Astrocyte (in vitro differentiated cells and primary cell): ENCODE measurements around the gene SMC3. TPM values are rescaled to one million over a fixed set of nuclear protein-coding genes. Genes with fewer than 3 reads are reported as not detected.

ENCODE experiments used
- DNase-seq: peaks from one replicate; pipeline ENCODE4 v3.0.0-alpha.2; 2010; ENCODE audit warnings: low read depth
- FAIRE-seq: peaks from 2 replicates; lab custom pipeline; 2011; peaks lifted over from hg19 to GRCh38; lab: Jason Lieb, UNC
- H2AFZ ChIP-seq: 2 replicates; pipeline ENCODE4 v1.6.0; 2012; ENCODE audit warnings: low read depth, low read length, inconsistent platforms
- H3K27ac ChIP-seq: 2 replicates; pipeline ENCODE4 v1.5.1; 2011; ENCODE audit warnings: low read depth, low read length, inconsistent platforms
- H3K27me3 ChIP-seq: 2 replicates; pipeline ENCODE4 v1.6.0; 2011; ENCODE audit warnings: low read length, inconsistent platforms; ENCODE audit not compliant: insufficient read depth
- H3K36me3 ChIP-seq: 2 replicates; pipeline ENCODE4 v1.5.1; 2011; ENCODE audit warnings: low read length, inconsistent platforms; ENCODE audit not compliant: insufficient read depth
- H3K4me1 ChIP-seq: 2 replicates; pipeline ENCODE4 v1.5.1; 2011; ENCODE audit warnings: low read length, inconsistent platforms; ENCODE audit not compliant: insufficient read depth
- H3K4me2 ChIP-seq: 2 replicates; pipeline ENCODE4 v1.6.0; 2012; ENCODE audit warnings: low read length, inconsistent platforms
- H3K4me3 ChIP-seq: 2 replicates; pipeline ENCODE4 v1.5.1; 2011; ENCODE audit warnings: low read depth, mild to moderate bottlenecking, low read length, inconsistent platforms; ENCODE audit not compliant: insufficient read depth
- H3K79me2 ChIP-seq: 2 replicates; pipeline ENCODE4 v1.6.0; 2012; ENCODE audit warnings: mild to moderate bottlenecking, low read length, inconsistent platforms; ENCODE audit not compliant: insufficient read depth
- H3K9ac ChIP-seq: 2 replicates; pipeline ENCODE4 v1.6.0; 2012; ENCODE audit warnings: mild to moderate bottlenecking, low read length, inconsistent platforms
- H3K9me3 ChIP-seq: 2 replicates; pipeline ENCODE4 v1.5.1; 2012; ENCODE audit warnings: low read depth, mild to moderate bottlenecking, low read length, inconsistent platforms; ENCODE audit not compliant: insufficient read depth
- H4K20me1 ChIP-seq: 2 replicates; pipeline ENCODE4 v1.6.0; 2012; ENCODE audit warnings: low read length, inconsistent platforms; ENCODE audit not compliant: insufficient read depth
- H3K27ac Mint-ChIP-seq: one replicate; pipeline ENCODE4 v1.8.0; 2021; ENCODE audit warnings: mild to moderate bottlenecking, mixed read lengths; ENCODE audit not compliant: unreplicated experiment
- H3K27me3 Mint-ChIP-seq: one replicate; pipeline ENCODE4 v1.8.0; 2021; ENCODE audit warnings: low read depth, mixed read lengths; ENCODE audit not compliant: unreplicated experiment
- H3K36me3 Mint-ChIP-seq: one replicate; pipeline ENCODE4 v1.8.0; 2021; ENCODE audit warnings: low read depth, mixed read lengths; ENCODE audit not compliant: unreplicated experiment
- H3K4me1 Mint-ChIP-seq: one replicate; pipeline ENCODE4 v1.8.0; 2021; ENCODE audit warnings: low read depth, mixed read lengths; ENCODE audit not compliant: unreplicated experiment
- H3K4me3 Mint-ChIP-seq: one replicate; pipeline ENCODE4 v1.8.0; 2021; ENCODE audit warnings: mild to moderate bottlenecking, moderate library complexity, mixed read lengths; ENCODE audit not compliant: unreplicated experiment
- H3K9me3 Mint-ChIP-seq: one replicate; pipeline ENCODE4 v1.8.0; 2021; ENCODE audit warnings: mild to moderate bottlenecking, mixed read lengths; ENCODE audit not compliant: unreplicated experiment
- EZH2 ChIP-seq: IDR thresholded peaks from 2 replicates; pipeline ENCODE4 v1.6.1; 2012; ENCODE audit warnings: mild to moderate bottlenecking, low read length, inconsistent platforms; ENCODE audit not compliant: insufficient read depth
- total RNA-seq: library from RNA; stranded (reverse); gene quantifications from 2 replicates; pipeline ENCODE4 v1.2.1, GENCODE V29; 2021
- TF ChIP-seq, protein P1 (sequence below): IDR thresholded peaks from 2 replicates; pipeline ENCODE4 v1.5.1; 2011; ENCODE audit warnings: low read depth, mild to moderate bottlenecking, inconsistent platforms, low read length, moderate library complexity; ENCODE audit not compliant: insufficient read depth

The SMC3 gene
- total RNA-seq, 1 donor from 2014 or later = 27.2 TPM

DNA sequence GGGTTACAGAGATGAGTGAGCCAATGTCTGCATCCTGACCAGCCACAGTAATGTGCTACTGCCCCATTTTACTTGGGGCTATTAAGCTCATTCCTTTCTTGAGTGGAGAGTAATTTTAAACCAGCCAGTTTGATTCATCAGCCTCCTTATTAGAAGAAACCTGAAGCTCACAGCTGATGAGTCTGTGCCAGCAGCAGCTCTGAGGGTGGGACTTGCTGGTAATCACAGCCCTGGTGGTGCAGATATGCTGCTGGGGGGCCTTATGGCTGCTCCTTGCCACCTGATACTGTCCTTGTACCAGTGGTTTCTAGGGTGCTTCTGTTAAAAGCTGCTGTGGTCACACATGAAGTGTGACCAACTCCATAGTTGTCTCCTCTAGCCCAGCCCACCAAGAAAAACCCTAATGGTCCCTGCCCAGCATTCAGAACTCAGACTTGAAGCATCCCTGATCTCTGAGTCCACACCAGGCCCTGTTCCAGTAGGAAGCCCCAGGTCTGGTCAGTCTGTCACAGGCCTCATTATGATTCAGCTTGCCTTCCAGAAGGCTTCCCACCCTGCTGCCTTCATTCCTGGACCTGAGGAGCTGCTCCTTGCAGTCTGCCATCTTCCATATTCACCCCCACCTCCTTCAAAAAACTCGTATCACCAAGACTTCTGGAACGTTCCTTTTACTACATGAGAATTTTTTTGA, 47.7 kb downstream of the SMC3 start:
- Mint-ChIP-seq H3K9me3 (peaks cover 2% of the 10 kb centered on the region), H3K4me1 (peaks cover 9% of the 10 kb centered on the region), H3K36me3 (no peaks in the 10 kb centered on the region), H3K27me3 (peaks cover 50% of the 10 kb centered on the region), H3K4me3 (no peak overlapping the region), H3K27ac (no peak overlapping the region)
- Histone ChIP-seq H3K9ac (no peak overlapping the region), H3K27ac (no peak overlapping the region), H3K79me2 (no peaks in the 10 kb centered on the region), H3K36me3 (no peaks in the 10 kb centered on the region), H4K20me1 (no peaks in the 10 kb centered on the region), H2AFZ (no peak overlapping the region), H3K4me3 (no peak overlapping the region), H3K4me2 (no peak overlapping the region), H3K9me3 (no peaks in the 10 kb centered on the region), H3K4me1 (no peaks in the 10 kb centered on the region), H3K27me3 (peaks cover 5% of the 10 kb centered on the region)
- FAIRE-seq = no peak
- DNase-seq = peak; percentile 31
- TF ChIP-seq EZH2 = no peak
- TF ChIP-seq, protein P1, sequence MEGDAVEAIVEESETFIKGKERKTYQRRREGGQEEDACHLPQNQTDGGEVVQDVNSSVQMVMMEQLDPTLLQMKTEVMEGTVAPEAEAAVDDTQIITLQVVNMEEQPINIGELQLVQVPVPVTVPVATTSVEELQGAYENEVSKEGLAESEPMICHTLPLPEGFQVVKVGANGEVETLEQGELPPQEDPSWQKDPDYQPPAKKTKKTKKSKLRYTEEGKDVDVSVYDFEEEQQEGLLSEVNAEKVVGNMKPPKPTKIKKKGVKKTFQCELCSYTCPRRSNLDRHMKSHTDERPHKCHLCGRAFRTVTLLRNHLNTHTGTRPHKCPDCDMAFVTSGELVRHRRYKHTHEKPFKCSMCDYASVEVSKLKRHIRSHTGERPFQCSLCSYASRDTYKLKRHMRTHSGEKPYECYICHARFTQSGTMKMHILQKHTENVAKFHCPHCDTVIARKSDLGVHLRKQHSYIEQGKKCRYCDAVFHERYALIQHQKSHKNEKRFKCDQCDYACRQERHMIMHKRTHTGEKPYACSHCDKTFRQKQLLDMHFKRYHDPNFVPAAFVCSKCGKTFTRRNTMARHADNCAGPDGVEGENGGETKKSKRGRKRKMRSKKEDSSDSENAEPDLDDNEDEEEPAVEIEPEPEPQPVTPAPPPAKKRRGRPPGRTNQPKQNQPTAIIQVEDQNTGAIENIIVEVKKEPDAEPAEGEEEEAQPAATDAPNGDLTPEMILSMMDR = no peak

DNA sequence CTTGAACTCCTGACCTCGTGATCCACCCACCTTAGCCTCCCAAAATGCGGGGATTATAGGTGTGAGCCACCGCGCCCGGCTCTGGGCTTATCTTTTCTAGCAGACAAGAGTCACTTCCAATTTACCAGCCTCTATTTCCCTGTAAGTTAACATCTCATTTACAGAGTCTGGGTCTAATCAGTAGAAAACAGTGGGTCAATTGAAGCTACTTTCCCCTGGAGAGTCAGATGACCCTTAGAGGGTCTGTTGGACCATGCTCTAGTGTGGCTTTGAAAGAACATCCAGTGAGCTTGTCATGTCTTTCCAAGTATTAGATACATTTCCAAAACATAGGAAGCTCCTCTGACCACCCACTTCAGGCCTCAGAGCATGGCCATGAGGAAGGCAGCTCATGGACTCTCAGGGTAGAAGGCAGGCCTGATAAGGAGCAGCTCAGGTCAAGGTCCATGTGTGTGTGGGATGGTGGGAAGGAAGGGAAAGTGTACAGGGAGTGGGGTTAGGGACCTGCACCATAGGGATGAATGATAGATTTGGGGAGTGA, 49.1 kb downstream of the SMC3 start:
- Histone ChIP-seq H3K9ac (no peak overlapping the region), H3K4me2 (no peak overlapping the region), H2AFZ (no peak overlapping the region), H3K27me3 (peaks cover 5% of the 10 kb centered on the region), H3K4me1 (no peaks in the 10 kb centered on the region), H3K4me3 (no peak overlapping the region), H3K79me2 (no peaks in the 10 kb centered on the region), H4K20me1 (no peaks in the 10 kb centered on the region), H3K9me3 (no peaks in the 10 kb centered on the region), H3K27ac (no peak overlapping the region), H3K36me3 (no peaks in the 10 kb centered on the region)
- Mint-ChIP-seq H3K27ac (peak overlapping the region; percentile 6), H3K9me3 (no peaks in the 10 kb centered on the region), H3K4me1 (peaks cover 5% of the 10 kb centered on the region), H3K4me3 (no peak overlapping the region), H3K36me3 (no peaks in the 10 kb centered on the region), H3K27me3 (peaks cover 41% of the 10 kb centered on the region)
- no peak for TF ChIP-seq EZH2
- TF ChIP-seq, protein P1 = no peak
- DNase-seq (no peak), FAIRE-seq (no peak)
